Ovary (tissue), 9 donors: ENCODE results near the gene CDC42SE1. TPM values are rescaled to one million over a fixed set of nuclear protein-coding genes. Genes with fewer than 3 reads are reported as not detected.
A peak's percentile ranks its signal among the peaks of the same experiment; 100 is the strongest.

Source experiments
- DNase-seq, 5 donors: peaks; one replicate each; pipeline ENCODE4 v3.0.0-alpha.2; 2019 to 2020
- H3K27ac ChIP-seq, 2 donors: fragments of 200-600 bp; one replicate each; pipeline versions ENCODE4 v1.5.1 to v1.8.0; 2019 to 2022
- H3K27me3 ChIP-seq: fragments of 200-600 bp; one replicate; pipeline ENCODE4 v1.8.0; 2022
- H3K36me3 ChIP-seq: fragments of 200-600 bp; sonication (generic); one replicate; pipeline ENCODE4 v1.5.1; 2019
- H3K4me1 ChIP-seq: one replicate; pipeline ENCODE4 v1.8.1; 2013; ENCODE audit warnings: mild to moderate bottlenecking, moderate library complexity; ENCODE audit not compliant: insufficient read depth
- H3K4me3 ChIP-seq: fragments of 200-600 bp; sonication (generic); one replicate; pipeline ENCODE4 v1.5.1; 2017
- H3K9me3 ChIP-seq, 2 donors: fragments of 200-600 bp in 1 of 2; sonication (generic) in 1 of 2; one replicate each; pipeline versions ENCODE4 v1.5.1 to v1.8.1; 2013 to 2019; ENCODE audit warnings: mild to moderate bottlenecking in 1 of 2, moderate library complexity in 1 of 2
- EP300 ChIP-seq: sonication (generic); formaldehyde crosslinking; IDR thresholded peaks from one replicate; pipeline ENCODE4 v1.6.1; 2017; ENCODE audit warnings: antibody characterized with exemption
- POLR2A ChIP-seq: fragments of 450-650 bp; IDR thresholded peaks from one replicate; pipeline ENCODE4 v1.6.1; 2017; ENCODE audit warnings: antibody characterized with exemption, mild to moderate bottlenecking, moderate library complexity
- WGBS, 3 donors: extraction: QIAGEN DNeasy Blood & Tissue Kit in 1 of 3; methylation state at CpG; one replicate each; pipeline versions ENCODE4 v1.1.5 to v1.1.7; 2013 to 2017; 5-methylcytosine and 5-hydroxymethylcytosine counted together
- intact Hi-C, 4 donors: fragments of 100-400 bp; cut with DNase I; formaldehyde crosslinking; loops; one replicate each; pipeline versions ENCODE4 v1.11.0 to v1.15.1; 2022 to 2023
- polyA plus RNA-seq, 2 donors: library from polyadenylated mRNA; stranded (reverse); fragments of 200-250 nt in 1 of 2; fragments of 350-450 nt in 1 of 2; fragmentation: Illumina TruSeq in 1 of 2; extraction: RNeasy Lipid Tissue Mini Kit (QIAGEN cat#74804) in 1 of 2; gene quantifications; one replicate each; pipeline ENCODE4 v1.2.3, GENCODE V29; 2013 to 2014
- total RNA-seq, 7 donors: library from RNA; depleted of rRNA in 2 of 7; stranded (reverse); fragments of >200 nt in 2 of 7; fragmentation: NEBNext Ultra II Directional in 3 of 7; extraction: Animal tissue kit (Norgen Biotek cat#: 25700) in 3 of 7; gene quantifications; one replicate each; pipeline versions ENCODE4 v1.1.0 to v1.2.4, GENCODE V29; 2016 to 2023
- TF ChIP-seq, protein P1 (sequence below), 3 donors: fragments of 450-650 bp in 2 of 3; fragments of 200-600 bp in 1 of 3; IDR thresholded peaks; one replicate each; pipeline versions ENCODE4 v1.5.1 to v1.8.0; 2016 to 2022; ENCODE audit warnings: antibody characterized with exemption in 3 of 3, mild to moderate bottlenecking in 1 of 3
- donor health status: DM: no; HTN: no; CAD: no; lungs with moderate emphysema.
- donor health status: DM: no; HTN: no; CAD: no.
- donor health status: Bipolar disorder and iron deficiency.
- donor health status: DM: yes; HTN: yes; CAD: no.
- donor health status: DM: no; HTN: no; CAD: no.
- donor health status: DM: yes; HTN: yes; CAD: no.

CDC42SE1 gene
- total and polyA plus RNA-seq, 9 donors, result 26.0 to 81.9 (median 56.3) TPM

DNA sequence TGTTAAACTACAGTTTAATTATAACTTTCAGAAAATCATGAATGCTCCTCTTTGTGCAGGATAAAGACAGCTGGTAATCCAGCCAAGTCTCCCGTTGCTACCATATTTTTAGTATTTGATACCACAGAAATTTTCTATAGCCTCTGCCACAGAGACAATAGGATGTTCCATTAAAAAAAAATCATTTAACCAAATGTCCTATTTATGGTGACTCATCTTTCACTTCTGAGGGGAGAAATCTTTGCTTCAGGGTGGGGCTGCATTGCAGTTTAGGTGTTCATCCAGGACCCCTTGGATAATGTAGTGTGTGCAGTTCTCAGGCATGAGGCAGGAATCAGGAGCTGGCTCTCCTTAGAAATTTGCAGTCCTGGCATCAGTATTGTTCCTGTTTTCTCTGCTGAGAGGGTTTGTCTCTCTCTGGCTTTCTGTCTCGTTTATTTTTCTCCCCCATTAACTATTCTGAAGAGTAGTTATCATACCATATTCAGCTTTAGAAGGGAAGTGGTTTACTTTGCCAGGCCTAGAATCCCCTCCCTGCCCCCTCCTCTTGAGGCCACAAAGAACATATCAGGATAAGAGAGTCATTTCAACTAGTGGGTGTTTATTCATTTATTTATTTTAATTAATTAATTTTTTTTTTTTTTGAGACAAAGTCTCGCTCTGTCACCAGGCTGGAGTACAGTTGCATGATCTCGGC is 48.1 kb downstream of the CDC42SE1 start:
- H3K27ac ChIP-seq, result no peak overlapping the region
- H3K36me3 ChIP-seq, result no peaks in the 10 kb centered on the region
- no peaks in the 10 kb centered on the region for H3K9me3 ChIP-seq
- H3K27me3 ChIP-seq, result no peaks in the 10 kb centered on the region
- TF ChIP-seq EP300 (no peak), POLR2A (no peak)
- TF ChIP-seq, protein P1, sequence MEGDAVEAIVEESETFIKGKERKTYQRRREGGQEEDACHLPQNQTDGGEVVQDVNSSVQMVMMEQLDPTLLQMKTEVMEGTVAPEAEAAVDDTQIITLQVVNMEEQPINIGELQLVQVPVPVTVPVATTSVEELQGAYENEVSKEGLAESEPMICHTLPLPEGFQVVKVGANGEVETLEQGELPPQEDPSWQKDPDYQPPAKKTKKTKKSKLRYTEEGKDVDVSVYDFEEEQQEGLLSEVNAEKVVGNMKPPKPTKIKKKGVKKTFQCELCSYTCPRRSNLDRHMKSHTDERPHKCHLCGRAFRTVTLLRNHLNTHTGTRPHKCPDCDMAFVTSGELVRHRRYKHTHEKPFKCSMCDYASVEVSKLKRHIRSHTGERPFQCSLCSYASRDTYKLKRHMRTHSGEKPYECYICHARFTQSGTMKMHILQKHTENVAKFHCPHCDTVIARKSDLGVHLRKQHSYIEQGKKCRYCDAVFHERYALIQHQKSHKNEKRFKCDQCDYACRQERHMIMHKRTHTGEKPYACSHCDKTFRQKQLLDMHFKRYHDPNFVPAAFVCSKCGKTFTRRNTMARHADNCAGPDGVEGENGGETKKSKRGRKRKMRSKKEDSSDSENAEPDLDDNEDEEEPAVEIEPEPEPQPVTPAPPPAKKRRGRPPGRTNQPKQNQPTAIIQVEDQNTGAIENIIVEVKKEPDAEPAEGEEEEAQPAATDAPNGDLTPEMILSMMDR (IDR thresholded peaks at IDR 0.05), result no peak
- intact Hi-C loops, result no loop called here
- H3K4me3 ChIP-seq, result no peak overlapping the region
- DNase-seq, result no peak
- peaks cover 1% of the 10 kb centered on the region for H3K4me1 ChIP-seq
- 63 to 65% (median 64%) methylated on average over 4 of the region's 4 CpGs for WGBS, 3 donors

DNA sequence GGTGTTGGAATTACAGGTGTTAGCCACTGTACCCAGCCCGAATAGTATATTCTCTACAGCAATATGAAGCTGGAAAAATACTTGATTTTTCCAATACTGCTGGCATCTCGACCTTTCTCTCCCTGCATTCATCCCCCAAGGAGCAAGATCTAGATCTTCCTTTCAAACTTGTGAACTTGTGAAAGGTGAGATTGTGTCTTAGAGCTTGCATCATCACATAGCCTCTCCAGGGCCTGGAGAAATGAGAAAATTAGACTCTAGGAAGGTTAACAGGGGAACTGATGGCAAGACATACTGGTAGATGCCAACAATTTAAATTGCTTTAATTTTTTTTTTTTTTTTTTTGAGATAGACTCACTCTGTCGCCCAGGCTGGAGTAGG is 49.1 kb downstream of the CDC42SE1 start:
- Histone ChIP-seq H3K27ac (no peak overlapping the region), H3K27me3 (no peaks in the 10 kb centered on the region), H3K4me3 (no peak overlapping the region), H3K4me1 (peaks cover 1% of the 10 kb centered on the region), H3K9me3 (no peaks in the 10 kb centered on the region), H3K36me3 (no peaks in the 10 kb centered on the region)
- TF ChIP-seq, protein P1 (IDR thresholded peaks at IDR 0.05), result no peak
- TF ChIP-seq POLR2A (no peak), EP300 (no peak)
- WGBS, 3 donors, result 90 to 94% (median 91%) methylated on average over 3 of the region's 3 CpGs
- DNase-seq, result no peak
- intact Hi-C loops, result no loop called here

DNA sequence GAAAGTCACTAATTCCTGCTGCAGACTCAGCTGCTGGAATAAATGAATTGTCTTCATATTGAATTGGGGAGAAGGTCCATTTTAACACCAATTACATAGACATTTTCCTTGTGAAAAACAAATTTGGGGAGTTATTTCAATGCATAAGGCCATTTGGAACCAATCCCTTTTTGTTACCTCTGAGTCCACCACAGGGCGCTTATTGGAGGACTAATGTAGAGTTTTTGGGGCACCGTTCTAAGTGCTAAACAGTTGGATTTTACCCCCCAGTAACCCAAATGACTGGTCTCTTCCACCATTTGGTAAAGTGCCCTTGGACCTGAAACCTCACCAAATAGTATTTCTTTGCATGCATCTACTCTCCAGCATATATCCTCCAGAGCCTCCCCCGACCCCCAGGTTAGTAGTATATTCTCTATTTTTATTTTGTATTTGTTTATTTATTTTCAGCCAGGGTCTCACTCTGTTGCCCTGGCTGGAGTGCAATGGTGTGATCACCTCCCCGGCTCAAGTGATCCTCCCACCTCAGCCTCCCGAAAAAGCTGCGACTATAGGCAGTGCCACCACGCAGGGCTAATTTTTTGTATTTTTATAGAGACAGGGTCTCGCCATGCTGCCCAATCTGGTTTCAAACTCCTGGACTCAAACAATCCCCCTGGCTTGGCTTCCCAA is 49.6 kb downstream of the CDC42SE1 start:
- H3K36me3 ChIP-seq, result no peaks in the 10 kb centered on the region
- TF ChIP-seq, protein P1 (IDR thresholded peaks at IDR 0.05), result no peak
- TF ChIP-seq EP300 (no peak), POLR2A (no peak)
- no peaks in the 10 kb centered on the region for H3K9me3 ChIP-seq
- H3K27me3 ChIP-seq, result no peaks in the 10 kb centered on the region
- H3K4me3 ChIP-seq, result no peak overlapping the region
- H3K4me1 ChIP-seq, result peaks cover 1% of the 10 kb centered on the region
- 94 to 95% (median 95%) methylated on average over 8 of the region's 8 CpGs for WGBS, 3 donors
- no peak for DNase-seq
- H3K27ac ChIP-seq, result no peak overlapping the region
- intact Hi-C loops, result no loop called here

GRCh38 chr1:151009206-151009587 is 50.2 kb downstream of the CDC42SE1 start:
- Histone ChIP-seq H3K27me3 (no peaks in the 10 kb centered on the region), H3K36me3 (no peaks in the 10 kb centered on the region), H3K27ac (peak overlapping the region in 1 of 2 donors; percentile 86), H3K9me3 (no peaks in the 10 kb centered on the region), H3K4me1 (peaks cover 5% of the 10 kb centered on the region), H3K4me3 (peak overlapping the region; percentile 74)
- no peak for DNase-seq
- 29 to 31% (median 29%) methylated on average over 3 of the region's 3 CpGs for WGBS, 3 donors
- no peak for TF ChIP-seq EP300
- TF ChIP-seq, protein P1 (IDR thresholded peaks at IDR 0.05), result no peak
- intact Hi-C loops, result no loop called here
